AG10803 (cell line): ENCODE results near the gene CSTA.

ENCODE experiments used
- DNase-seq: peaks from one replicate; pipeline ENCODE4 v3.0.0; 2010; ENCODE audit warnings: low read depth
- H3K4me3 ChIP-seq: 2 replicates; pipeline ENCODE4 v1.5.1; 2011; ENCODE audit warnings: mild to moderate bottlenecking, low read length, control low read depth
- CTCF ChIP-seq: conservative IDR thresholded peaks from 2 replicates; pipeline ENCODE4 v1.5.1; 2011; ENCODE audit warnings: mild to moderate bottlenecking, low read length, control low read depth, inconsistent platforms

CSTA gene

DNA sequence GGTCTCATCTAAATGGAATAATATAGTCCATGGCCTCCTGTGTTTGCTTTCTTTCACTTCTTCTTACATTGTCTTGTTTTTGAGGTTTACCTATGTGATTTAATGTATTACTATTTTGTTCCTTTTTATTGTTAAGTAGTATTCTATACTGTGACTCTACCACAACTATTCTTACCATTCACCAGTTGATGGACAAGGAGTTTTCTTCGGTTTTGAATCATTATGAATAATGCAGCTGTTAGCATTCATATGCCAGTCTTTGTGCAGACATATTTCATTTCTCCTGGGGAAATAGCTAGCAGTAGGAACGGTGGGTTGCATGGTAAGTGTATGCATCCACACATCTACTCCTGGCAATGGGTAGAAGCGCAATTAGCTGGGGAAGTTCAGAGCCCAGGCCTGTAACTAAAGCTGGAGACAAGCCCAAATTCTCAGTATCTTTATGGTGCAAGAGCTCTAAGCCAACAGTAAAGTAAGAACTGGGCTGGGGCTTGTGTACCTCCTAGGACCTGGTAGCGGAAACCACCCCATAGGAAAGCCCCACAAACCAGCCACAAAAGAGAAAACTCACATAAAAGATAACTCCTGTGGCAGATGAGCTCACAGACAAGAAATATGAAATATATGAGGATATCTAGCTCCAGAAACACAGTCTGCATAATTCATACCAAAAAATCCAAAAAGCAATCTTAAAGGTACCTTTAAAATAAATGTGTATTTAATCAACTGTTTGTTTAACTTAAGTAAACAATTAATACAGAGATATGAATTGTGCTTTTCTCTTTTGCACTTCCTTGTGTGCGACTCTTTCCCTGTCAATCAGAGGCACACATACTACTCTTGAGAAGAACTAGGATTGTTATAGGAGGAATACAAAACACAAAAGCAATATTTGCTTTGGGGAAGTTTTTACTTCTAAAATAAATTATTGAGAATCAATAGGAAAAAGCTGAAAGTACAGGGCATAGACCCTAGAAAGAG, 2.7 kb upstream of the CSTA start:
- H3K4me3 ChIP-seq, result no peak overlapping the region
- DNase-seq, result no peak
- TF ChIP-seq CTCF, result no peak

DNA sequence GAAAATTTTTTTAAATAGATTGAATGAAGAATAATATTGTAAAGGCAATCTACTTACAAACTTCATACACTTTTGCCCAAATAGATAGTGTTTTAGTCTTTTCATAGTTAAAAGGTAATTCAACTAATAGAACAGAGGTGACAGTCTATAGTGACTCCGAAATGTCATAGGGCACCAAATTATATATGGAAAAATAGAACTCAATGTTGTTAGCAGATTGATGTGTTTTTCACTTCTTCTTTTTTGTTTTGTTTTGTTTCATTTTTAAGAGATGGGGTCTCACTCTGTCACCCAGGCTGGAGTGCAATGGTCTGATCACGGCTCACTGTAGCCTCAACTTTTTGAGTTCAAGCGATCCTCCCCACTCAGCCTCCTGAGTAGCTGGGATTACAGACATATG, 721 bp downstream of the CSTA start:
- no peak for DNase-seq
- TF ChIP-seq CTCF, result no peak
- H3K4me3 ChIP-seq, result no peak overlapping the region

GRCh38 chr3:122331886-122332285, 6.8 kb downstream of the CSTA start:
- no peak overlapping the region for H3K4me3 ChIP-seq
- no peak for DNase-seq
- TF ChIP-seq CTCF, result no peak

DNA sequence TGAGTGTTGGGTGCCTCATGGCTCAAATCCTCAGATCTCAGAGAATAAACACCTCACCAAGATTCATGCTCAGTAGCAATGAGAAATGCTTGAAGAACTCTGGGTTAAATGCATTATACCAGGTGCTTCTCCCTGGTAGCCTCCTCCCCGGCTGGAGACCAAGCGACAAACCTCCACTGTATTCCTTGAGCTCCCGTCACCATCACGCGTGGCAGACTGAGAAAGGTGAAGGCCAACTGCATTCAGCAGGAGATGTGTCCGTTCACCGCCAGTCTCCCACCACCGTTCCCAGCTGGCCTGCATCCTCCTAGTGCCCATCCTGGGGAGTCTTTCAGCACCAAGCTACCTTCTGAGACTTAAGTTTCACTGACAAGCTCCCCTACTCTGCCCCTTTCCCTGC, 7.5 kb downstream of the CSTA start:
- no peak for TF ChIP-seq CTCF
- no peak for DNase-seq
- H3K4me3 ChIP-seq, result no peak overlapping the region

DNA sequence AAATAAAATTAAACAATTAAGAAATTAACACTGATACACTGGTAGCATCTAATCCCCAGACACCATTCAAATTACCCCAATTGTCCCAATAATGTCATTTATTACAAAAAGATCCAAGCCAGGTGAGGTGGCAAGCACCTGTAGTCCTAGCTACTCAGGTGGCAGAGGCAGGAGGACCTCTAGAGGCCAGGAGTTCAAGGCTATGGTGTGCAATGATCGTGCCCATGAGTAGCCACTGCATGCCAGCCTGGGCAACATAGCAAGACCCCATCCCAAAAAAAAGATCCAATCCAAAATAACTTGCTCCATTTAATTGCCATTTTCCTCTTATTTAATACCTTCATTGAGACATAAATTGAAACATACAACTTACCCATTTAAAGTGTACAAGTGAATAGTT, 17.8 kb downstream of the CSTA start:
- no peak for DNase-seq
- no peak for TF ChIP-seq CTCF
- H3K4me3 ChIP-seq, result no peak overlapping the region

GRCh38 chr3:122343654-122344053, 18.6 kb downstream of the CSTA start:
- no peak for TF ChIP-seq CTCF
- H3K4me3 ChIP-seq, result no peak overlapping the region
- DNase-seq, result no peak

GRCh38 chr3:122349171-122349570, 24.1 kb downstream of the CSTA start:
- DNase-seq, result no peak
- H3K4me3 ChIP-seq, result no peak overlapping the region
- no peak for TF ChIP-seq CTCF
